ENCODE results near the gene AP2A1.

- TF ChIP-seq CTCF (IDR thresholded peaks at IDR 0.05; ENCODE audit: extremely low read depth in 1 of 2, insufficient read depth in 1 of 2, low read depth in 1 of 2, low read length in 2 of 2) = no peak
- TF ChIP-seq POLR2A (IDR thresholded peaks at IDR 0.05; ENCODE audit: low read depth, low read length) = no peak
These were observed 82.1 kb downstream of the AP2A1 start for GRCh38 chr19:49848938-49849337.
